Endothelial cell of umbilical vein (primary cell): Measurements from ENCODE around the gene TGFBI. TPM values are rescaled to one million over a fixed set of nuclear protein-coding genes. Genes with fewer than 3 reads are reported as not detected.

ENCODE experiments used
- BruUV-seq: library from RNA; stranded (reverse); fragments of 400-500 nt; replicated peaks from 2 replicates; lab custom pipeline; 2021; lab: Mats Ljungman, UMichigan
- CTCF ChIA-PET: fragments of 300-600, 350-600 bp; sonication (Branson Sonifier 250); formaldehyde crosslinking; loops from one replicate; lab custom pipeline; 2021; ENCODE audit warnings: antibody characterized with exemption, inconsistent platforms; lab: Charles Lee
- POLR2A ChIA-PET: fragments of 300-600, 350-600 bp; sonication (Branson Sonifier 250); formaldehyde crosslinking; loops from one replicate; lab custom pipeline; 2021; ENCODE audit warnings: antibody characterized with exemption, inconsistent platforms; lab: Charles Lee
- DNase-seq: peaks from one replicate; pipeline ENCODE4 v3.0.0-alpha.2; 2011; ENCODE audit warnings: low read depth, low spot score
- FAIRE-seq: peaks from 2 replicates; lab custom pipeline; 2011; peaks lifted over from hg19 to GRCh38; lab: Jason Lieb, UNC
- H2AFZ ChIP-seq: 2 replicates; pipeline ENCODE4 v1.6.0; 2012; ENCODE audit warnings: low read depth, low read length, control low read depth, inconsistent platforms
- H3K27ac ChIP-seq: 2 replicates; pipeline ENCODE4 v1.5.1; 2011; ENCODE audit warnings: low read depth, mild to moderate bottlenecking, control low read depth, low read length, moderate library complexity; ENCODE audit not compliant: insufficient read depth
- H3K27me3 ChIP-seq, 2 experiments: 2 replicates each; pipeline versions ENCODE4 v1.6.0 to v1.6.1; 2011; ENCODE audit warnings: low read length in 2 of 2, mixed read lengths in 1 of 2; ENCODE audit not compliant: control insufficient read depth in 2 of 2, insufficient read depth in 2 of 2
- H3K36me3 ChIP-seq, 2 experiments: 2 replicates in 1 of 2; 3 replicates in 1 of 2; pipeline ENCODE4 v1.5.1; 2011; ENCODE audit warnings: low read length in 2 of 2, mild to moderate bottlenecking in 1 of 2, moderate library complexity in 1 of 2; ENCODE audit not compliant: control insufficient read depth in 2 of 2, insufficient read depth in 2 of 2; ENCODE audit errors: extremely low read depth in 1 of 2
- H3K4me1 ChIP-seq: 3 replicates; pipeline ENCODE4 v1.5.1; 2011; ENCODE audit warnings: mild to moderate bottlenecking, low read length; ENCODE audit not compliant: control insufficient read depth, insufficient read depth; ENCODE audit errors: extremely low read depth
- H3K4me2 ChIP-seq: 2 replicates; pipeline ENCODE4 v1.6.1; 2011; ENCODE audit warnings: low read length, control low read depth, mixed read lengths; ENCODE audit not compliant: insufficient read depth
- H3K4me3 ChIP-seq, 3 experiments: fragments of 200-600 bp in 1 of 3; sonication (generic), shearing (Covaris generic) in 1 of 3; replicated peaks in 1 of 3; 2 replicates each; pipeline ENCODE4 v1.5.1; 2011 to 2016; ENCODE audit warnings: control low read depth in 3 of 3, low read length in 3 of 3, mild to moderate bottlenecking in 2 of 3, inconsistent platforms in 1 of 3, low read depth in 1 of 3, moderate library complexity in 1 of 3; ENCODE audit not compliant: insufficient read depth in 1 of 3
- H3K79me2 ChIP-seq: 2 replicates; pipeline ENCODE4 v1.6.0; 2012; ENCODE audit warnings: low read length, inconsistent platforms; ENCODE audit not compliant: control insufficient read depth, insufficient read depth
- H3K9ac ChIP-seq: replicated peaks from 2 replicates; pipeline ENCODE3; 2011; ENCODE audit warnings: low read length, control low read depth; ENCODE audit not compliant: insufficient read depth; ENCODE audit errors: extremely low read depth
- H3K9me1 ChIP-seq: replicated peaks from 3 replicates; pipeline ENCODE4 v1.6.0; 2011; ENCODE audit warnings: mild to moderate bottlenecking, low read length; ENCODE audit not compliant: control insufficient read depth, insufficient read depth; ENCODE audit errors: extremely low read depth
- H3K9me3 ChIP-seq: replicated peaks from 2 replicates; pipeline ENCODE4 v1.5.1; 2012; ENCODE audit warnings: low read length, inconsistent platforms; ENCODE audit not compliant: control insufficient read depth, insufficient read depth
- H4K20me1 ChIP-seq: replicated peaks from 2 replicates; pipeline ENCODE3; 2011; ENCODE audit warnings: mild to moderate bottlenecking, low read length; ENCODE audit not compliant: control insufficient read depth, insufficient read depth; ENCODE audit errors: extremely low read depth
- CTCF ChIP-seq, 2 donors: IDR thresholded peaks; 1 replicate in 1 of 2; 2 replicates in 1 of 2; pipeline ENCODE4 v1.5.1; 2011; ENCODE audit warnings: low read length in 2 of 2, mild to moderate bottlenecking in 2 of 2, moderate library complexity in 2 of 2, control low read depth in 1 of 2, inconsistent platforms in 1 of 2, low read depth in 1 of 2; ENCODE audit not compliant: insufficient read depth in 1 of 2; ENCODE audit errors: extremely low read depth in 1 of 2
- FOS ChIP-seq: IDR thresholded peaks from 2 replicates; pipeline ENCODE4 v1.6.1; 2011; ENCODE audit warnings: mild to moderate bottlenecking, low read length, moderate library complexity, borderline replicate concordance; ENCODE audit not compliant: insufficient read depth
- JUN ChIP-seq: IDR thresholded peaks from 2 replicates; pipeline ENCODE4 v1.6.1; 2011; ENCODE audit warnings: borderline replicate concordance, low read depth; ENCODE audit not compliant: insufficient read length, insufficient read depth
- MYC ChIP-seq: IDR thresholded peaks from one replicate; pipeline ENCODE4 v1.6.1; 2011; ENCODE audit warnings: mild to moderate bottlenecking, low read depth, low read length
- POLR2AphosphoS5 ChIP-seq: IDR thresholded peaks from 2 replicates; pipeline ENCODE4 v1.6.1; 2012; ENCODE audit warnings: low read depth, mild to moderate bottlenecking, control low read depth, low read length, moderate library complexity; ENCODE audit not compliant: insufficient read depth
- dilution Hi-C: fragments of 300-500 bp; cut with MboI; formaldehyde crosslinking; loops from one replicate; pipeline ENCODE4 v1.15.0; 2019; ENCODE audit warnings: low sequenced_read_pairs; ENCODE audit not compliant: extremely low pct_ligation_motif_present
- intact Hi-C: fragments of 100-400 bp; cut with micrococcal nuclease; formaldehyde crosslinking; loops from one replicate; pipeline ENCODE4 v1.10.0; 2022
- polyA plus RNA-seq, 4 experiments: library from polyadenylated mRNA; depleted of rRNA in 3 of 4; stranded (reverse) in 3 of 4; unstranded in 1 of 4; fragments of >200 nt; gene quantifications; 2 replicates each; pipeline versions ENCODE4 v1.2.1 to v1.2.3, GENCODE V29; 2011 to 2012; ENCODE audit warnings: missing spikeins in 1 of 4
- total RNA-seq: library from RNA; stranded (reverse); gene quantifications from 2 replicates; pipeline ENCODE4 v1.2.3, GENCODE V29; 2021
- TF ChIP-seq, protein P1 (sequence below): IDR thresholded peaks from 2 replicates; pipeline ENCODE4 v1.6.1; 2011; ENCODE audit not compliant: insufficient read depth, insufficient read length

Gene TGFBI
- total and polyA plus RNA-seq, 2 donors (not counting 3 experiments of a cell fraction or from before 2014, with no cell fraction given) = 6.5 to 18.9 TPM

GRCh38 chr5:136031711-136032110 lies 2.9 kb downstream of the TGFBI start:
- dilution Hi-C loops (no loop called here), intact Hi-C loops (no loop called here)
- no peaks in the 10 kb centered on the region for H3K9me3 ChIP-seq
- H3K4me2 ChIP-seq = no peak overlapping the region
- ChIA-PET POLR2A (no interaction called here), CTCF (interaction anchor here (0.9 to 1.9 kb wide), 4 partner anchors 15 to 86 kb away, joined by 3 to 8 read pairs (median 3); no protein-coding TSS in a partner anchor)
- no peak for DNase-seq
- no peak overlapping the region for H2AFZ ChIP-seq
- no peaks in the 10 kb centered on the region for H3K27me3 ChIP-seq
- no peak overlapping the region for H3K9ac ChIP-seq
- no peak overlapping the region for H3K27ac ChIP-seq
- no peaks in the 10 kb centered on the region for H3K9me1 ChIP-seq
- no peak for TF ChIP-seq POLR2AphosphoS5
- TF ChIP-seq, protein P1, sequence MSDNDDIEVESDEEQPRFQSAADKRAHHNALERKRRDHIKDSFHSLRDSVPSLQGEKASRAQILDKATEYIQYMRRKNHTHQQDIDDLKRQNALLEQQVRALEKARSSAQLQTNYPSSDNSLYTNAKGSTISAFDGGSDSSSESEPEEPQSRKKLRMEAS = no peak
- TF ChIP-seq FOS = no peak
- TF ChIP-seq CTCF (IDR thresholded peaks at IDR 0.05; ENCODE audit: extremely low read depth in 1 of 2, insufficient read depth in 1 of 2, low read depth in 1 of 2, low read length in 2 of 2) = no peak
- no peak for TF ChIP-seq MYC
- TF ChIP-seq JUN = no peak
- no peak overlapping the region for H3K4me3 ChIP-seq
- H3K36me3 ChIP-seq = no peaks in the 10 kb centered on the region
- H3K79me2 ChIP-seq = no peaks in the 10 kb centered on the region
- H3K4me1 ChIP-seq = peaks cover 12% of the 10 kb centered on the region
- no TSS peak for BruUV-seq
- H4K20me1 ChIP-seq = no peaks in the 10 kb centered on the region
- FAIRE-seq = no peak
